Natural killer cell (primary cell): ENCODE data around the gene MAF. TPM values are rescaled to one million over a fixed set of nuclear protein-coding genes. Genes with fewer than 3 reads are reported as not detected.

Experiments
- ATAC-seq, 3 donors: fragments of 150-1000 bp in 2 of 3; fragments of 200-7000 bp in 1 of 3; cut with Tn5 transposase; 1 replicate in 1 of 3; 2 replicates in 2 of 3; pipeline ENCODE4 v1.10.0; 2021; ENCODE audit warnings: mild to moderate bottlenecking in 2 of 3, moderate library complexity in 2 of 3
- DNase-seq, 2 donors: peaks; one replicate each; pipeline versions ENCODE4 v3.0.0 to v3.0.0-alpha.2; 2013 to 2021; ENCODE audit warnings: mixed read lengths in 1 of 2
- H3K27ac ChIP-seq: one replicate; pipeline ENCODE4 v1.5.1; 2013; ENCODE audit warnings: mild to moderate bottlenecking, low read length
- H3K27me3 ChIP-seq: one replicate; pipeline ENCODE4 v1.6.1; 2013; ENCODE audit warnings: low read length; ENCODE audit not compliant: control insufficient read depth, insufficient read depth
- H3K36me3 ChIP-seq: one replicate; pipeline ENCODE4 v1.6.1; 2013; ENCODE audit warnings: low read length; ENCODE audit not compliant: control insufficient read depth, insufficient read depth
- H3K4me1 ChIP-seq: one replicate; pipeline ENCODE4 v1.6.1; 2013; ENCODE audit warnings: low read length; ENCODE audit not compliant: control insufficient read depth, insufficient read depth
- H3K4me3 ChIP-seq: one replicate; pipeline ENCODE4 v1.5.1; 2013; ENCODE audit warnings: low read length
- H3K9me3 ChIP-seq: one replicate; pipeline ENCODE4 v1.6.1; 2013; ENCODE audit warnings: low read length; ENCODE audit not compliant: control insufficient read depth, insufficient read depth
- H3K27ac Mint-ChIP-seq, 2 donors: one replicate each; pipeline ENCODE4 v1.8.0; 2022; ENCODE audit warnings: mild to moderate bottlenecking in 2 of 2, mixed read lengths in 2 of 2, moderate library complexity in 1 of 2
- H3K27me3 Mint-ChIP-seq, 2 donors: one replicate each; pipeline ENCODE4 v1.8.0; 2022; ENCODE audit warnings: low read depth in 2 of 2, mixed read lengths in 2 of 2
- H3K36me3 Mint-ChIP-seq: one replicate; pipeline ENCODE4 v1.8.0; 2022; ENCODE audit warnings: mixed read lengths
- H3K4me1 Mint-ChIP-seq, 2 donors: one replicate each; pipeline ENCODE4 v1.8.0; 2022; ENCODE audit warnings: mixed read lengths in 2 of 2
- H3K4me3 Mint-ChIP-seq: one replicate; pipeline ENCODE4 v1.8.0; 2022; ENCODE audit warnings: mild to moderate bottlenecking, moderate library complexity, mixed read lengths
- H3K9me3 Mint-ChIP-seq, 2 donors: one replicate each; pipeline ENCODE4 v1.8.0; 2022; ENCODE audit warnings: mixed read lengths in 2 of 2
- WGBS: methylation state at CpG from one replicate; pipeline ENCODE4 v1.1.7; 2013; ENCODE audit warnings: missing lambda C conversion rate; ENCODE audit not compliant: insufficient coverage; 5-methylcytosine and 5-hydroxymethylcytosine counted together
- intact Hi-C: fragments of 100-400 bp; cut with micrococcal nuclease; formaldehyde crosslinking; loops from one replicate; pipeline ENCODE4 v1.14.2; 2022
- total RNA-seq, 4 donors: library from RNA; stranded (reverse); fragments of 120-200 nt in 1 of 4; gene quantifications; one replicate each; pipeline versions ENCODE4 v1.2.3 to v1.2.4, GENCODE V29; 2013 to 2022
- TF ChIP-seq, protein P1 (sequence below): fragments of 200-600 bp; IDR thresholded peaks from one replicate; pipeline ENCODE4 v1.8.0; 2022; ENCODE audit warnings: antibody characterized with exemption

The MAF gene
- total RNA-seq, 3 donors from 2014 or later (not counting 1 experiment from before 2014, with no cell fraction given), result 24.0 to 50.1 (median 27.1) TPM

DNA sequence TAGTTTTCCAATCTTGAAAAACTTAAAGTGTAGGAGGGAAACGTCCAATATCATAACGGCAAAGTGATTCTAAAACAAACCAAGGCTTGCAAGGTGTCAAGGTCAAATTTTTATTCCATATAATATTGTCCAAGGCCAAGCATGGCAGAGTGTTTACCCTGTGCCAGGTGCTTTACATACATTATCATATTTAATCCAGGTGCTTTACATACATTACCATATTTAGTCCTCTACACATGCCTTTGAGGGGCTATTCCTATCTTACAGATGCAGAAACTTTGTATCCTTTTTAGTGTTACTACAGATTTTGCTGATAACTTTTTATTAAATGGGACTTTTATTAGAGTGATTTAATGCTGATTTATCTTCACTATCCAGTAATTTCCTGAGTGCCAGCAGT lies 23.9 kb downstream of the MAF start:
- Mint-ChIP-seq H3K4me3 (no peak overlapping the region), H3K27me3 (peaks cover 25 to 63% of the 10 kb centered on the region in 2 donors)
- WGBS, result 97% methylated on average over 2 of the region's 2 CpGs

DNA sequence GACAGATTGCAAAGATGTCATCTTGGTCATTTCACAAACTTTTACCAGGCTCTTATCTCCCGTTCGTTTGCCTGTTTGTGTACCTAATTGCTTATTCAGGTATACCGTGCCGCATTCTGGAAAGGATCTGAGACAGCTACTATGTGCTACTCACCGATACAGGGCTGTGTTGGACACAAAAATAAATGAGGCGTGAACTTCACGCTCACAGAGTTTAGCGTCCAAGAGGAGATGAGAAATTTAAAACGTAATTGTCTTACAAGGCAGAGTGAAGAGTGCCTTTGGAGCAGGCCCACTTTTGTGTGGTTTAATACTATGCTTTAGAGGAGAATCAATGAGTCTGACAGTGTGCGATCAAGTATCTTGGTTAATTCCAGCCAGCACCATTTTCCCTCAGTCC lies 26.7 kb downstream of the MAF start:
- Mint-ChIP-seq H3K4me1 (no peaks in the 10 kb centered on the region), H3K27ac (no peak overlapping the region), H3K4me3 (no peak overlapping the region), H3K27me3 (peaks cover 24 to 59% of the 10 kb centered on the region in 2 donors), H3K36me3 (no peaks in the 10 kb centered on the region), H3K9me3 (no peaks in the 10 kb centered on the region)
- Histone ChIP-seq H3K36me3 (no peaks in the 10 kb centered on the region), H3K27ac (no peak overlapping the region), H3K9me3 (no peaks in the 10 kb centered on the region), H3K27me3 (no peaks in the 10 kb centered on the region), H3K4me3 (no peak overlapping the region), H3K4me1 (no peaks in the 10 kb centered on the region)
- TF ChIP-seq, protein P1, sequence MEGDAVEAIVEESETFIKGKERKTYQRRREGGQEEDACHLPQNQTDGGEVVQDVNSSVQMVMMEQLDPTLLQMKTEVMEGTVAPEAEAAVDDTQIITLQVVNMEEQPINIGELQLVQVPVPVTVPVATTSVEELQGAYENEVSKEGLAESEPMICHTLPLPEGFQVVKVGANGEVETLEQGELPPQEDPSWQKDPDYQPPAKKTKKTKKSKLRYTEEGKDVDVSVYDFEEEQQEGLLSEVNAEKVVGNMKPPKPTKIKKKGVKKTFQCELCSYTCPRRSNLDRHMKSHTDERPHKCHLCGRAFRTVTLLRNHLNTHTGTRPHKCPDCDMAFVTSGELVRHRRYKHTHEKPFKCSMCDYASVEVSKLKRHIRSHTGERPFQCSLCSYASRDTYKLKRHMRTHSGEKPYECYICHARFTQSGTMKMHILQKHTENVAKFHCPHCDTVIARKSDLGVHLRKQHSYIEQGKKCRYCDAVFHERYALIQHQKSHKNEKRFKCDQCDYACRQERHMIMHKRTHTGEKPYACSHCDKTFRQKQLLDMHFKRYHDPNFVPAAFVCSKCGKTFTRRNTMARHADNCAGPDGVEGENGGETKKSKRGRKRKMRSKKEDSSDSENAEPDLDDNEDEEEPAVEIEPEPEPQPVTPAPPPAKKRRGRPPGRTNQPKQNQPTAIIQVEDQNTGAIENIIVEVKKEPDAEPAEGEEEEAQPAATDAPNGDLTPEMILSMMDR, result no peak
- DNase-seq (no peak), ATAC-seq (no peak)
- 84% methylated on average over 10 of the region's 10 CpGs for WGBS
- intact Hi-C loops, result no loop called here

More for the DNA sequence above, 23.9 kb downstream of the MAF start:
- Histone ChIP-seq H3K36me3 (no peaks in the 10 kb centered on the region), H3K4me3 (no peak overlapping the region), H3K4me1 (no peaks in the 10 kb centered on the region), H3K9me3 (no peaks in the 10 kb centered on the region), H3K27ac (no peak overlapping the region), H3K27me3 (no peaks in the 10 kb centered on the region)
- TF ChIP-seq, protein P1, result no peak
- Mint-ChIP-seq H3K4me1 (no peaks in the 10 kb centered on the region), H3K27ac (no peak overlapping the region), H3K9me3 (no peaks in the 10 kb centered on the region), H3K36me3 (no peaks in the 10 kb centered on the region)
- ATAC-seq (no peak), DNase-seq (no peak)
- intact Hi-C loops, result no loop called here

DNA sequence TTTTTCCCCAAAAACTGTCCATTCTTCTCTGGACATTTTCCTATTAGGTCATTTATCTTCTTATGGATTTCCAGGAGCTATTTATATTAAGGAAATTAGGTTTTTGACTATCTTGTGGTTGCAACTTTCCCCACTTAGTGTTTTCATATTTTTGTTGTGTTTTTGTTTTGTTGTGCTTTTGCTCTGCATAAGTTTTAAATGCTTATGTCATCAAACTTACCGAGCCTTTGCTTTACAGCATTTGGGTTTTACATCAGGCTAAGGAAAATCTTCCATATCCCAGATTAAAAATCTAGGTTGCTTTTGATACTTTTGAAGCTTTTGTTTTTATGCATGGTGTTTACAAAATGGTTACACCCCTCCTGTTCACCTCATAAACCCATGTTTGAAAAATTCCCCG lies 27.5 kb downstream of the MAF start:
- Histone ChIP-seq H3K27ac (no peak overlapping the region), H3K36me3 (no peaks in the 10 kb centered on the region), H3K27me3 (no peaks in the 10 kb centered on the region), H3K9me3 (no peaks in the 10 kb centered on the region), H3K4me1 (no peaks in the 10 kb centered on the region), H3K4me3 (no peak overlapping the region)
- Mint-ChIP-seq H3K27me3 (peaks cover 24 to 54% of the 10 kb centered on the region in 2 donors), H3K4me1 (no peaks in the 10 kb centered on the region), H3K36me3 (no peaks in the 10 kb centered on the region), H3K4me3 (no peak overlapping the region), H3K27ac (no peak overlapping the region), H3K9me3 (no peaks in the 10 kb centered on the region)
- ATAC-seq (no peak), DNase-seq (no peak)
- TF ChIP-seq, protein P1, result no peak
- intact Hi-C loops, result no loop called here
- 100% methylated on average over 1 of the region's 2 CpGs for WGBS

DNA sequence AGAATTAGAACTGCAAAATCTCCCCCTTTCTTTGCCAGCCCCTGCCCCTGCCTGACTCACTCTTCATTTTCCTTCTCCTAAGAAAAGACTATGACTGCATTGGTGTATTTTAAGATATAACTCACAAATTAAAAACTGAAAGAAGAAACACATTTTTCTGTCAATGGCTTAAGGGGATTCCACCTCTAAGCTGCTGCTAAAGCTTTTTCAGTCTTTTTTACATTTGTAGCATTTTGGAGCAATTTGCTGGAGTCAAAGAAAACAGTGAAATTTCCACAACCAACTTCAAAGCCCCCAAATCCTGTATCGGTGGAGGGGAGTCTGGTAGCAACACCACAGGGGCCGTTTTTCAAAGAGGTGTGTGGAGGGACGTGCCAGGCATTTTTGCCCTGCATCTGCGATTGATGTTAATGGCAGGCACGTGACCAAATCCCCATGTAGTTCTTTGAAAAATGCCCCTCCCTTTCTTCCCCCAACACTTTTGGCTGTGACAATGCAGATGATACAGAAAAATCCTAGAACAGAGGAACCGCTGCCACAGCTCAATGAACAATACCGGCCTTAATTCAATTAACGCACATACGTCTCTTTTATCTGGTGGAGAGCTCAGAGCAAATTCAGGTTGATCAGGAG lies 28.5 kb downstream of the MAF start:
- Histone ChIP-seq H3K4me1 (no peaks in the 10 kb centered on the region), H3K27ac (no peak overlapping the region), H3K27me3 (no peaks in the 10 kb centered on the region), H3K36me3 (no peaks in the 10 kb centered on the region), H3K9me3 (no peaks in the 10 kb centered on the region), H3K4me3 (no peak overlapping the region)
- intact Hi-C loops, result no loop called here
- TF ChIP-seq, protein P1, result no peak
- Mint-ChIP-seq H3K9me3 (no peaks in the 10 kb centered on the region), H3K27ac (no peak overlapping the region), H3K36me3 (no peaks in the 10 kb centered on the region), H3K4me1 (no peaks in the 10 kb centered on the region), H3K4me3 (no peak overlapping the region), H3K27me3 (peaks cover 21 to 54% of the 10 kb centered on the region in 2 donors)
- 88% methylated on average over 8 of the region's 9 CpGs for WGBS
- DNase-seq, result no peak
- ATAC-seq, result no peak
